Tibial nerve (tissue), 4 donors: ENCODE data around the gene NID1.

Experiments
- CTCF ChIP-seq, 5 experiments: fragments of 200-600 bp in 3 of 5; fragments of 450-650 bp in 2 of 5; sonication (generic) in 3 of 5; IDR thresholded peaks; one replicate each; pipeline ENCODE4 v1.5.1; 2016 to 2019; ENCODE audit warnings: antibody characterized with exemption in 5 of 5, mild to moderate bottlenecking in 3 of 5, moderate library complexity in 2 of 5
- EP300 ChIP-seq, 2 donors: sonication (generic); formaldehyde crosslinking; IDR thresholded peaks; one replicate each; pipeline ENCODE4 v1.6.1; 2017; ENCODE audit warnings: antibody characterized with exemption in 2 of 2, mild to moderate bottlenecking in 1 of 2
- POLR2A ChIP-seq, 2 donors: fragments of 450-650 bp; IDR thresholded peaks; one replicate each; pipeline ENCODE4 v1.6.1; 2017; ENCODE audit warnings: antibody characterized with exemption in 2 of 2, mild to moderate bottlenecking in 2 of 2, moderate library complexity in 2 of 2

- TF ChIP-seq CTCF (IDR thresholded peaks at IDR 0.05) (no peak), EP300 (IDR thresholded peaks at IDR 0.05) (no peak), POLR2A (IDR thresholded peaks at IDR 0.05) (no peak)
Observed at GRCh38 chr1:236083650-236084385, 18.9 kb upstream of the NID1 start.
